Nephron progenitor cell (in vitro differentiated cells): ENCODE measurements around the gene AQP12B.
A peak's percentile ranks its signal among the peaks of the same experiment; 100 is the strongest.

Source experiments
- DNase-seq: peaks from one replicate; pipeline ENCODE4 v3.0.0; 2021
- H3K27ac Mint-ChIP-seq: 2 replicates; pipeline ENCODE4 v1.8.0; 2021; ENCODE audit warnings: mild to moderate bottlenecking, moderate library complexity, mixed read lengths
- H3K27me3 Mint-ChIP-seq: 2 replicates; pipeline ENCODE4 v1.8.0; 2021; ENCODE audit warnings: mild to moderate bottlenecking, low read depth, mixed read lengths; ENCODE audit not compliant: poor library complexity
- H3K36me3 Mint-ChIP-seq: 2 replicates; pipeline ENCODE4 v1.8.0; 2021; ENCODE audit warnings: low read depth, mixed read lengths
- H3K4me1 Mint-ChIP-seq: 2 replicates; pipeline ENCODE4 v1.8.0; 2021; ENCODE audit warnings: mixed read lengths
- H3K4me3 Mint-ChIP-seq: 2 replicates; pipeline ENCODE4 v1.8.0; 2021; ENCODE audit warnings: mild to moderate bottlenecking, moderate library complexity, mixed read lengths
- H3K9me3 Mint-ChIP-seq: 2 replicates; pipeline ENCODE4 v1.8.0; 2021; ENCODE audit warnings: mild to moderate bottlenecking, moderate library complexity, mixed read lengths
- CTCF ChIP-seq: fragments of 200-600 bp; sonication (generic); IDR thresholded peaks from 2 replicates; pipeline ENCODE4 v1.5.0; 2021; ENCODE audit warnings: antibody characterized with exemption

AQP12B gene

GRCh38 chr2:240719676-240720545, 37.2 kb upstream of the AQP12B start:
- no peak for DNase-seq
- TF ChIP-seq CTCF = no peak
- Mint-ChIP-seq H3K36me3 (no peaks in the 10 kb centered on the region), H3K4me1 (peaks cover 4% of the 10 kb centered on the region), H3K27me3 (peaks cover 3% of the 10 kb centered on the region), H3K27ac (no peak overlapping the region), H3K4me3 (no peak overlapping the region), H3K9me3 (no peaks in the 10 kb centered on the region)

GRCh38 chr2:240718896-240719490, 36.3 kb upstream of the AQP12B start:
- Mint-ChIP-seq H3K27ac (no peak overlapping the region), H3K4me1 (peaks cover 4% of the 10 kb centered on the region), H3K36me3 (no peaks in the 10 kb centered on the region), H3K4me3 (no peak overlapping the region), H3K27me3 (peaks cover 3% of the 10 kb centered on the region), H3K9me3 (no peaks in the 10 kb centered on the region)
- no peak for DNase-seq
- TF ChIP-seq CTCF = no peak

- Mint-ChIP-seq H3K27me3 (peaks cover 3% of the 10 kb centered on the region), H3K9me3 (no peaks in the 10 kb centered on the region), H3K4me1 (peaks cover 4% of the 10 kb centered on the region), H3K4me3 (no peak overlapping the region), H3K36me3 (no peaks in the 10 kb centered on the region), H3K27ac (no peak overlapping the region)
- no peak for TF ChIP-seq CTCF
- DNase-seq = no peak
Observed at GRCh38 chr2:240717681-240718581, 35.2 kb upstream of the AQP12B start.

- H3K27me3 Mint-ChIP-seq = peaks cover 3% of the 10 kb centered on the region
- H3K27ac Mint-ChIP-seq = no peak overlapping the region
- no peak for DNase-seq
- peaks cover 4% of the 10 kb centered on the region for H3K4me1 Mint-ChIP-seq
- no peaks in the 10 kb centered on the region for H3K36me3 Mint-ChIP-seq
- no peak for TF ChIP-seq CTCF
- no peak overlapping the region for H3K4me3 Mint-ChIP-seq
- H3K9me3 Mint-ChIP-seq = no peaks in the 10 kb centered on the region
Observed at GRCh38 chr2:240717181-240717641, 34.5 kb upstream of the AQP12B start.

GRCh38 chr2:240716130-240716798, 33.6 kb upstream of the AQP12B start:
- TF ChIP-seq CTCF = no peak
- DNase-seq = no peak
- Mint-ChIP-seq H3K4me1 (peaks cover 4% of the 10 kb centered on the region), H3K9me3 (no peaks in the 10 kb centered on the region), H3K27me3 (peaks cover 3% of the 10 kb centered on the region), H3K27ac (peak overlapping the region; percentile 8), H3K36me3 (no peaks in the 10 kb centered on the region), H3K4me3 (no peak overlapping the region)
